ENCODE data around the gene FRS3. TPM values are rescaled to one million over a fixed set of nuclear protein-coding genes. Genes with fewer than 3 reads are reported as not detected.

FRS3 gene
- total RNA-seq, 1 experiment from 2014 or later: 5.9 TPM

GRCh38 chr6:41769376-41769775 lies 10.3 kb downstream of the FRS3 start:
- TF ChIP-seq EZH2 (IDR thresholded peaks at IDR 0.05) (no peak), CEBPB (IDR thresholded peaks at IDR 0.05; ENCODE audit: low read depth) (no peak)
- H3K4me2 ChIP-seq (ENCODE audit: low read length): no peak overlapping the region
- no peaks in the 10 kb centered on the region for H3K79me2 ChIP-seq (ENCODE audit: insufficient read depth, low read length)
- H3K9me2 ChIP-seq (ENCODE audit: insufficient read depth): no peaks in the 10 kb centered on the region
- ChIA-PET POLR2A (no interaction called here), RAD21 (ENCODE audit: low non-redundant PET in 1 of 2, low total read pairs in 2 of 2, uncharacterized antibody in 2 of 2, unreplicated experiment in 2 of 2) (no interaction called here), CTCF (interaction anchor here (0.5 kb wide), 1 partner anchor 19 kb away, joined by 3 read pairs; no protein-coding TSS in a partner anchor)
- ATAC-seq: no peak
- no peaks in the 10 kb centered on the region for H4K20me1 ChIP-seq (ENCODE audit: insufficient read depth)
- no peaks in the 10 kb centered on the region for H3K9me3 ChIP-seq (ENCODE audit: control insufficient read depth in 1 of 2, insufficient read depth in 1 of 2, low read depth in 1 of 2, low read length in 2 of 2)
- H3K27me3 ChIP-seq (ENCODE audit: insufficient read depth, low read length): no peaks in the 10 kb centered on the region
- H3K36me3 ChIP-seq (ENCODE audit: control insufficient read depth in 1 of 2, insufficient read depth in 2 of 2, low read length in 2 of 2): peaks cover 0 to 5% of the 10 kb centered on the region in 2 experiments; a peak in 2 of 4 replicates
- DNase-seq (ENCODE audit: low read depth, low spot score): no peak
- no peak overlapping the region for H3K4me3 ChIP-seq (replicated peaks in 1 of 2; ENCODE audit: low read depth in 1 of 2, low read length in 2 of 2)
- no peak overlapping the region for H3K9ac ChIP-seq (ENCODE audit: low read length)
- H3K4me1 ChIP-seq (ENCODE audit: control insufficient read depth in 1 of 2, insufficient read depth in 2 of 2, low read length in 2 of 2): peaks cover 8 to 21% of the 10 kb centered on the region in 2 experiments; a peak in 3 of 4 replicates
- no peak overlapping the region for H3K27ac ChIP-seq (ENCODE audit: low read depth, low read length)
- no peak overlapping the region for H2AFZ ChIP-seq (ENCODE audit: low read depth, low read length, poor library complexity, severe bottlenecking)
- intact Hi-C loops (cut with micrococcal nuclease): no loop called here
- no TSS peak for BruUV-seq (replicated peaks)

GRCh38 chr6:41768545-41769308 lies 11.0 kb downstream of the FRS3 start:
- Histone ChIP-seq H3K27ac (ENCODE audit: low read depth, low read length) (no peak overlapping the region), H3K4me2 (ENCODE audit: low read length) (no peak overlapping the region), H3K79me2 (ENCODE audit: insufficient read depth, low read length) (no peaks in the 10 kb centered on the region), H3K36me3 (ENCODE audit: control insufficient read depth in 1 of 2, insufficient read depth in 2 of 2, low read length in 2 of 2) (peaks cover 0 to 5% of the 10 kb centered on the region in 2 experiments; a peak in 2 of 4 replicates), H3K9me3 (ENCODE audit: control insufficient read depth in 1 of 2, insufficient read depth in 1 of 2, low read depth in 1 of 2, low read length in 2 of 2) (no peaks in the 10 kb centered on the region), H4K20me1 (ENCODE audit: insufficient read depth) (no peaks in the 10 kb centered on the region), H2AFZ (ENCODE audit: low read depth, low read length, poor library complexity, severe bottlenecking) (no peak overlapping the region), H3K9ac (ENCODE audit: low read length) (no peak overlapping the region), H3K4me3 (replicated peaks in 1 of 2; ENCODE audit: low read depth in 1 of 2, low read length in 2 of 2) (no peak overlapping the region), H3K9me2 (ENCODE audit: insufficient read depth) (no peaks in the 10 kb centered on the region), H3K27me3 (ENCODE audit: insufficient read depth, low read length) (no peaks in the 10 kb centered on the region), H3K4me1 (ENCODE audit: control insufficient read depth in 1 of 2, insufficient read depth in 2 of 2, low read length in 2 of 2) (peaks cover 8 to 21% of the 10 kb centered on the region in 2 experiments; a peak in 3 of 4 replicates)
- ATAC-seq (no peak; the same call in none of the 2 replicates), DNase-seq (ENCODE audit: low read depth, low spot score) (no peak)
- intact Hi-C loops (cut with micrococcal nuclease): no loop called here
- CTCF ChIA-PET: interaction anchor here (0.5 to 0.9 kb wide), 2 partner anchors 11 to 19 kb away, joined by 3 to 4 read pairs; partner anchors contain the start of gene FRS3
- TF ChIP-seq ELF1 (IDR thresholded peaks at IDR 0.05; ENCODE audit: borderline replicate concordance, low read depth): no peak
- TF ChIP-seq ATF3 (IDR thresholded peaks at IDR 0.05): no peak
- TF ChIP-seq SIN3A (IDR thresholded peaks at IDR 0.05; ENCODE audit: low read depth): no peak
- TF ChIP-seq YY1 (IDR thresholded peaks at IDR 0.05; ENCODE audit: extremely low read depth, insufficient replicate concordance, low read depth, low read length): no peak
- no peak for TF ChIP-seq SP1 (IDR thresholded peaks at IDR 0.05; ENCODE audit: low read depth)
- no peak for TF ChIP-seq SRF (IDR thresholded peaks at IDR 0.05; ENCODE audit: low read depth)
- TF ChIP-seq CEBPB (IDR thresholded peaks at IDR 0.05; ENCODE audit: low read depth): no peak
- no peak for TF ChIP-seq POLR2A (IDR thresholded peaks at IDR 0.05; ENCODE audit: borderline replicate concordance, extremely low read depth, insufficient read depth, insufficient read length)
- TF ChIP-seq CTCF (IDR thresholded peaks at IDR 0.05 in 2 of 3, conservative IDR thresholded peaks at IDR 0.05 in 1 of 3; ENCODE audit: borderline replicate concordance in 1 of 3, insufficient read depth in 1 of 3, low read depth in 2 of 3, low read length in 2 of 3): no peak
- no peak for TF ChIP-seq EZH2 (IDR thresholded peaks at IDR 0.05)
- TF ChIP-seq POLR2AphosphoS5 (IDR thresholded peaks at IDR 0.05; ENCODE audit: low read depth, low read length): no peak
- TF ChIP-seq ZFX (IDR thresholded peaks at IDR 0.05): no peak
- no peak for TF ChIP-seq TCF7L2 (IDR thresholded peaks at IDR 0.05; ENCODE audit: borderline replicate concordance, extremely low read depth, insufficient read depth, insufficient read length)
- BruUV-seq (replicated peaks): no TSS peak
- RAD21 ChIA-PET (ENCODE audit: low non-redundant PET in 1 of 2, low total read pairs in 2 of 2, uncharacterized antibody in 2 of 2, unreplicated experiment in 2 of 2): no interaction called here
- POLR2A ChIA-PET: no interaction called here
